Right ventricle myocardium inferior (tissue), 1 donor: ENCODE measurements around the gene CST3. TPM values are rescaled to one million over a fixed set of nuclear protein-coding genes. Genes with fewer than 3 reads are reported as not detected.
"Not testable (repeated sequence)": the region's sequence is repeated elsewhere in the genome, so short reads cannot be mapped to it uniquely, and the experiment has no call there.

Experiments
- ATAC-seq: fragments of 200-7000 bp; cut with Tn5 transposase; one replicate; pipeline ENCODE4 v1.9.1; 2020; ENCODE audit warnings: mild to moderate bottlenecking, moderate library complexity
- DNase-seq: peaks from one replicate; pipeline ENCODE4 v3.0.0; 2021; ENCODE audit errors: missing footprints
- intact Hi-C: fragments of 100-400 bp; cut with DNase I; formaldehyde crosslinking; loops from one replicate; pipeline ENCODE4 v1.11.0; 2022
- total RNA-seq: library from RNA; stranded (reverse); fragmentation: NEBNext Ultra II Directional; extraction: Animal tissue kit (Norgen Biotek cat#: 25700); gene quantifications from one replicate; pipeline ENCODE4 v1.2.1, GENCODE V29; 2021
- donor health status: DM: no; HTN: yes; CAD: no; lungs with severe emphysema.

The CST3 gene
- total RNA-seq, 1 donor from 2014 or later: 1,033 TPM

GRCh38 chr20:23632711-23633573, 4.8 kb downstream of the CST3 start:
- intact Hi-C loops: no loop called here
- ATAC-seq (no peak), DNase-seq (no peak)

DNA sequence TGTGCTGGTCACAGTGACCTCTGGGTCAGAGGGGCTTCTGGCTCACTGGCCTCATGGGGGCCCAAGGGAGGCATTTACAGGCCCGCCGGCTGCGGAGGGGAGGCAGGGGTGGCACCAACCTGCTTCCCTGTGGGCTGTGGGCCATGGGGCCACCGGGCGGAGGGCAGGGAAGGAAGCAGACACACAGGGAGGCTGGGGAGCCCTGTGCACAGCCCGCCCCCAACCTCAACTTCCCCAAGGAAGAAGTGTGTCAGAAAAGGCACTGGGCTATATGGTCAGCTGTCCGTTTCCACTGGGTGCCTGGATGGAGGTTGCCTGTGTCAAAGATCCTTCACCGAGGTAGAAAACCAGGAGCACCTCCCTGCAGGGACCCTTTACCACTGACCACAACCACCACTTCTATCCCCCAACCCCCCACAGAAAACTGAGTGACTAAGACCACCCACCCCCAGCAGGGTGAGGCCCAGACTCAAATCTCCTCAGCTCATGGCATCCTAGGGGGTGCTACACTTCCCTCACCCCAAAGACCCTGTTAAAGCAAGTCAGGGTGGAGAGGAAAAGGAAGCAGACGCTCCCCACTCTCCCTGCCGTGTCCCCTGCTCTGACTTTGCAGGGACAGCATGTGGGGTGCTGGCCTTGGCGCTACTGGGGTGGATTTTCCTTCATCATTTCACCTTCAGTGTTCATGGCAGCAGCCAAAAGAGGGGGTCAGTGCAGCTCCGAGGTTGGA, 5.6 kb downstream of the CST3 start:
- no peak for DNase-seq
- intact Hi-C loops: no loop called here
- ATAC-seq: no peak

GRCh38 chr20:23631226-23631822, 6.4 kb downstream of the CST3 start:
- DNase-seq: no peak
- intact Hi-C loops: no loop called here
- no peak for ATAC-seq

GRCh38 chr20:23630392-23630849, 7.3 kb downstream of the CST3 start:
- intact Hi-C loops: no loop called here
- ATAC-seq: no peak
- DNase-seq: no peak

DNA sequence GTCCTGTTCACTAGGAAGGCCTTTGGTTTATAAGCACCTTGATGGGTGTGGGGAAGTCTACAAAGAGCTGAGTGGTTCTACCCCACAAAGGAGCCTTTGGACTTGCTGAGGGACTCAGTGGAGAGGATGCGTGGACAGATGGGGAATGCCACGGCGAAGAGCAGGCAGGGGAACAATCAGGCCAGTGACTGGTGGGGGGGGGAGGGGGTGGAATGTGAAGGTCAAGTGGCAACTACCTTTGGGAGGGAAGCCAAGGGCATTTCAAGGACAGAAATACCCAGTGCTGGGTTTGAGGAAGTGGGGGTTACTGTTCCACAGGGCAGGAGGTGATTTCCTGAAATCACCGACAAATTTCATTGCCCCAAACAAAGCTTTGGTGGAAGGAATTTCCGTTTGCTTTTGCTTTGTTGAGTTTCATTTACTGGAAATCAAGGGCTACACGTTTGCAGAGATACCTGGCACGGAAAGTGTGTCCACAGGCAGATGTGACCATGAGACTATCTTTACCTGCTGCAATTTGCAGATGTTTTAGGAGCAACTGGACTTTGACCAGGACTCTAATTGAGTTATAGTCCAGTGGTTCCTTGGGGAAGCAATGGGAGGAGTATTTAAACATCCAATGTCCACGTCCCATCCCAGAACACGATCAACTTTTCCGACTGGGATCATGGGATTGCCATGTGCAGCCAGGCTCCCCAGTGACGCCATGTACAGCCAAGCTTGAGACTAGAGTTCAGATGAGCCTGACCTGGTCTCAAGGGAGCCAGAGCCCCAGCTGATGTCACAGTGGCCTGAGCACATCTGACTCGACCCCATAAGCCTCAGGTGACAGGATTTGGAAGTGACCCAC, 8.0 kb downstream of the CST3 start:
- intact Hi-C loops: no loop called here
- no peak for DNase-seq
- ATAC-seq: no peak

DNA sequence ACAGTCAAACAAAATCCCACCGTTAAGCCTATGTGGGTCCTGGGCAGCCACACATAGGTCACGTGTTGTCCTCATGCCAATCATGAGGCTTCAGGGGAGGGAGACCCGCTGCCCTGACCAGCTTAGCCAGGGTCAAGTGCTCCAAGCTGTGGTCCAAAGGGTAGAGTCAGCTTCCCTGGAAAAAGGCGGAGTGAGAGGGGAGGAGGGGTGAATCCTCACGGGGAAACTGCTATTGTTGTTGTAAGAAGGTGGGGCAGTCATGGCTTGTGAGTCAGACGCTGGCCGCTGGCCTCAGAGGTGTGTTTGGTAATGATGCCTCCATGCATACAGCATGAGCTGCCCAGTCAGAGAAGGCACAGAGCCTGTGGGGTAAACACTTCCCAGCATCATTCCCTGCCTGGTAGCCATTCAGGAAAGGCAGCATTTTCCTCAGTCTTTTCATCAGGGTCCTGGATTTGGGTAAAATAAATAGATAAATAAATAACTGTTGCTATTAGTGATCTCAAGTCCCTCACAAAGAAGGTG, 8.7 kb downstream of the CST3 start:
- DNase-seq (no peak), ATAC-seq (no peak)
- intact Hi-C loops: no loop called here

DNA sequence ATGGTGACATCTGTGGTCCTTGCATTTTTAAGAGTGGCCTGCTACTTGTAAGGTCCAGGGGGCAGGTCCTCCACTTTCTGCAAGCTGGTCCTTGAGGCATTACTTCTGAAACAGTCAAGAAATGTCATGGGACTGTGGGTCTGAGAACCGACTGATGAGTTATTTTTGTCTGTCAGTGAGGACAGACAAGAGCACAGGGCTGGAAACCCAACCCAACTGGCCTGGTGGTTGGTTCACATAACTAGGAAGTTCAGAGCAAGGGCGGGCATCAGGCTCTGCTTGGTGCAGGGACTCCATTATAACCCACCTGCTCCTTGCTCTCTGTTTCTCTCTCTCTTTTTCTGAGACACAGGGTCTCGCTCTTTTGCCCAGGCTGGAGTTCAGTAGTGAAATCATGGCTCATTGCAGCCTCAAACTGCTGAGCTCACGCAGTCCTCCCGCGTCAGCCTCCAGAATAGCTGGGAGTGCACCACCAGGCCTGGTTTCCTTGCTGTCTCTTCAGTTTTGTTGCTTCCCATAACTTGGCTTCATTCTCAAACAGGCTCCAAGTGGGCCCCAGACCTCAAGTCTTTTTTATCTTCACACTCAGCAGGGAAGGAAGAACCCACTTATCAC, 9.2 kb downstream of the CST3 start:
- DNase-seq: no peak
- intact Hi-C loops: no loop called here
- no peak for ATAC-seq

DNA sequence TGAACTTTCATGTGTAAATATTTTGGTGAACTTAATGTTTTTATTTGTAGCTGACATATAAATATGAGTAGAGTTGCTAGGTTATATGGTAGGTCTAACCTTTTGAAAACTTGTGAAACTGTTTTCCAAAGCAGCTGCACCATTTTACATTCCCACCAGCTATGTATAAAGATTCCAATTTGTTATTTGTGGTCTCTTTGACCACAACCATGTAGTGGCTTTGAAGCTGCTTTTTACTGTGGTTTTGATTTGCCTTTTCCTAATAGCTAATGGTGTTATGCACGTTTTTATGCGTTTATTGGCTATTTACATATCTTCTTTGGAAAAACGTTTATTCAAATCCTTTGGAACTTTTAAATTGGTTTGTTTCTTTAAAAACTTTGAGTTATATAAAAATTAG, 10.3 kb downstream of the CST3 start:
- no peak for ATAC-seq
- no peak for DNase-seq
- intact Hi-C loops: no loop called here

- intact Hi-C loops: no loop called here
- ATAC-seq: no peak
- no peak for DNase-seq
These were observed 11.6 kb downstream of the CST3 start for GRCh38 chr20:23626040-23626620.

- intact Hi-C loops: no loop called here
- DNase-seq (no peak), ATAC-seq (no peak)
These were observed 12.4 kb downstream of the CST3 start for GRCh38 chr20:23625236-23625964.

GRCh38 chr20:23624324-23624691, 13.4 kb downstream of the CST3 start:
- DNase-seq: no peak
- ATAC-seq: no peak
- intact Hi-C loops: no loop called here

- ATAC-seq (no peak), DNase-seq (no peak)
- intact Hi-C loops: no loop called here
These were observed 14.0 kb downstream of the CST3 start for GRCh38 chr20:23623666-23624323.

- ATAC-seq (peak; percentile 97), DNase-seq (peak; percentile 84)
- intact Hi-C loops: no loop called here
These were observed 14.9 kb downstream of the CST3 start for GRCh38 chr20:23622839-23623343.

GRCh38 chr20:23622401-23622800, 15.4 kb downstream of the CST3 start:
- intact Hi-C loops, ATAC-seq, DNase-seq: not testable (repeated sequence)

- ATAC-seq, intact Hi-C loops: not testable (repeated sequence)
These were observed 16.9 kb downstream of the CST3 start for GRCh38 chr20:23620670-23621386.

GRCh38 chr20:23614163-23614562, 23.6 kb downstream of the CST3 start:
- intact Hi-C loops: no loop called here
- DNase-seq (peak; percentile 23), ATAC-seq (no peak)

More at GRCh38 chr20:23620670-23621386, 16.9 kb downstream of the CST3 start:
- not testable (repeated sequence) for DNase-seq
